Smooth muscle cell (in vitro differentiated cells): Measurements from ENCODE around the gene AFAP1. TPM values are rescaled to one million over a fixed set of nuclear protein-coding genes. Genes with fewer than 3 reads are reported as not detected.

Source experiments
- DNase-seq: peaks from one replicate; lab custom pipeline; 2025; ENCODE audit not compliant: unreplicated experiment; lab: John Stamatoyannopoulos, UW
- H2AFZ ChIP-seq: fragments of 200-600 bp; sonication (generic); 2 replicates; pipeline ENCODE4 v1.6.0; 2016; ENCODE audit warnings: antibody characterized with exemption, low read depth, mild to moderate bottlenecking
- H3F3A ChIP-seq: fragments of 200-600 bp; sonication (generic); 2 replicates; pipeline ENCODE4 v1.6.0; 2017; ENCODE audit warnings: antibody characterized with exemption, low read depth
- H3K27ac ChIP-seq: fragments of 200-600 bp; sonication (generic); 2 replicates; pipeline ENCODE4 v1.5.1; 2016; ENCODE audit warnings: low read depth, mild to moderate bottlenecking
- H3K27me3 ChIP-seq: fragments of 200-600 bp; sonication (generic); 2 replicates; pipeline ENCODE4 v1.6.1; 2016; ENCODE audit warnings: low read depth, mild to moderate bottlenecking
- H3K36me3 ChIP-seq: fragments of 200-600 bp; sonication (generic); 2 replicates; pipeline ENCODE4 v1.5.1; 2016; ENCODE audit warnings: low read depth
- H3K4me1 ChIP-seq: fragments of 200-600 bp; sonication (generic); 2 replicates; pipeline ENCODE4 v1.5.1; 2016; ENCODE audit warnings: low read depth
- H3K4me2 ChIP-seq: fragments of 200-600 bp; sonication (generic); 2 replicates; pipeline ENCODE4 v1.6.0; 2016; ENCODE audit warnings: mild to moderate bottlenecking
- H3K4me3 ChIP-seq: fragments of 200-600 bp; sonication (generic); 2 replicates; pipeline ENCODE4 v1.5.1; 2016; ENCODE audit warnings: mild to moderate bottlenecking
- H3K79me2 ChIP-seq: fragments of 200-600 bp; sonication (generic); 2 replicates; pipeline ENCODE4 v1.6.0; 2016; ENCODE audit warnings: low read depth, mild to moderate bottlenecking
- H3K9ac ChIP-seq: fragments of 200-600 bp; sonication (generic); 2 replicates; pipeline ENCODE4 v1.6.0; 2016; ENCODE audit warnings: low read depth
- H3K9me3 ChIP-seq: fragments of 200-600 bp; sonication (generic); replicated peaks from 2 replicates; pipeline ENCODE4 v1.5.1; 2016; ENCODE audit warnings: low read depth
- H4K20me1 ChIP-seq: fragments of 200-600 bp; sonication (generic); 2 replicates; pipeline ENCODE4 v1.6.0; 2016; ENCODE audit warnings: low read depth
- CTCF ChIP-seq: fragments of 200-600 bp; sonication (generic); IDR thresholded peaks from 2 replicates; pipeline ENCODE4 v1.5.1; 2017; ENCODE audit warnings: borderline replicate concordance, mild to moderate bottlenecking, antibody characterized with exemption; ENCODE audit not compliant: insufficient read depth, poor library complexity, severe bottlenecking
- WGBS: methylation state at CpG from one replicate; pipeline ENCODE4 v1.1.7; 2016; ENCODE audit warnings: low lambda C conversion rate; 5-methylcytosine and 5-hydroxymethylcytosine counted together
- polyA plus RNA-seq: library from polyadenylated mRNA; unstranded; fragments of >200 nt; fragmentation: Nextera tagmentation; extraction: Ambion mirVana; gene quantifications from 2 replicates; pipeline ENCODE4 v1.2.1, GENCODE V29; 2016
- total RNA-seq: library from RNA; depleted of rRNA; stranded (reverse); fragments of >200 nt; gene quantifications from 2 replicates; pipeline ENCODE4 v1.2.3, GENCODE V29; 2014

Gene AFAP1
- total and polyA plus RNA-seq, 2 experiments from 2014 or later: 12.6 to 24.8 TPM

- no peak for DNase-seq
- WGBS: 89% methylated on average over 12 of the region's 12 CpGs
- TF ChIP-seq CTCF: no peak
- H3K36me3 ChIP-seq: peaks cover 14% of the 10 kb centered on the region
- no peaks in the 10 kb centered on the region for H3K9me3 ChIP-seq
- H3K4me2 ChIP-seq: no peak overlapping the region
- no peak overlapping the region for H3K4me3 ChIP-seq
- H3K79me2 ChIP-seq: no peaks in the 10 kb centered on the region
- H3K9ac ChIP-seq: no peak overlapping the region
- no peak overlapping the region for H3K27ac ChIP-seq
- H3F3A ChIP-seq: peaks cover 13% of the 10 kb centered on the region
- H2AFZ ChIP-seq: no peak overlapping the region
- no peaks in the 10 kb centered on the region for H3K27me3 ChIP-seq
- H4K20me1 ChIP-seq: peaks cover 14% of the 10 kb centered on the region
- H3K4me1 ChIP-seq: peaks cover 24% of the 10 kb centered on the region
Observed at GRCh38 chr4:7807351-7807921, 132.2 kb downstream of the AFAP1 start.

- 81% methylated on average over 11 of the region's 11 CpGs for WGBS
- no peak for DNase-seq
Observed at GRCh38 chr4:7806338-7807090, 133.1 kb downstream of the AFAP1 start.

GRCh38 chr4:7805533-7806337 lies 133.9 kb downstream of the AFAP1 start:
- peak overlapping the region; percentile 31 for H3K4me2 ChIP-seq
- no peak overlapping the region for H2AFZ ChIP-seq
- no peak overlapping the region for H3K9ac ChIP-seq
- no peak overlapping the region for H3K27ac ChIP-seq
- no peaks in the 10 kb centered on the region for H3K27me3 ChIP-seq
- H4K20me1 ChIP-seq: peaks cover 22% of the 10 kb centered on the region
- H3K4me3 ChIP-seq: no peak overlapping the region
- WGBS: 73% methylated on average over 21 of the region's 21 CpGs
- H3K36me3 ChIP-seq: peaks cover 14% of the 10 kb centered on the region
- peaks cover 13% of the 10 kb centered on the region for H3F3A ChIP-seq
- TF ChIP-seq CTCF: no peak
- no peaks in the 10 kb centered on the region for H3K79me2 ChIP-seq
- no peak for DNase-seq
- H3K9me3 ChIP-seq: no peaks in the 10 kb centered on the region
- peaks cover 14% of the 10 kb centered on the region for H3K4me1 ChIP-seq

More at GRCh38 chr4:7806338-7807090, 133.1 kb downstream of the AFAP1 start:
- H3F3A ChIP-seq: peaks cover 13% of the 10 kb centered on the region
- no peak overlapping the region for H3K27ac ChIP-seq
- no peak overlapping the region for H3K4me2 ChIP-seq
- H3K9me3 ChIP-seq: no peaks in the 10 kb centered on the region
- no peak for TF ChIP-seq CTCF
- no peak overlapping the region for H2AFZ ChIP-seq
- no peak overlapping the region for H3K4me3 ChIP-seq
- H3K36me3 ChIP-seq: peaks cover 14% of the 10 kb centered on the region
- H3K79me2 ChIP-seq: no peaks in the 10 kb centered on the region
- H3K9ac ChIP-seq: no peak overlapping the region
- no peaks in the 10 kb centered on the region for H3K27me3 ChIP-seq
- peaks cover 15% of the 10 kb centered on the region for H4K20me1 ChIP-seq
- H3K4me1 ChIP-seq: peaks cover 16% of the 10 kb centered on the region
